Measurements from ENCODE around the gene BMPR1B. TPM values are rescaled to one million over a fixed set of nuclear protein-coding genes. Genes with fewer than 3 reads are reported as not detected.

BMPR1B gene
- total and polyA plus RNA-seq, 4 donors: 0.27 to 0.70 (median 0.48) TPM

- 76% methylated on average over 2 of the region's 2 CpGs for WGBS
Observed at GRCh38 chr4:94944726-94945125, 187.0 kb downstream of the BMPR1B start.

DNA sequence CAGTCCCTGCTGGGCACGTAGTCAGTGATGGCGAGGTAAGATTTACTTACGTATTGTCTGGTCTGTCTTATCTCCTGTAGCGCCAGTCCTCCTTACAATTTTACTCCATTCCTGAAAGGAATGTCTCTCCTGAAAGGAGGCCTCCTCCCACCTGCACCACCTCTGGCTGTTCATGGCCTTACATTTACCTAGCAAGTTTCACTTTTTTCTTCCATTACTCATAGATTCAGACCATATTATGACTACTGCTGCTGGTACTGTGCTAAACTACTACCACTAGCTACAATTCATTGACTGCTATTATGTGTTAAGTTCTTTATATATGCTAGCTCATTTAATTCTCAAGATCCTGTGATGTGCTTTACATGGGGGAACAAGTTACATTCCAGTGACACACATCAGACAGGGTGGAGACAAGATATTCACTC is 189.9 kb downstream of the BMPR1B start:
- 68% methylated on average over 4 of the region's 4 CpGs for WGBS
- Histone ChIP-seq H3K4me3 (ENCODE audit: low read depth in 1 of 3, low read length in 3 of 3) (no peak overlapping the region), H3K27ac (ENCODE audit: low read depth in 1 of 2, low read length in 2 of 2) (no peak overlapping the region), H3K4me1 (ENCODE audit: control insufficient read depth in 4 of 4, insufficient read depth in 4 of 4, low read length in 3 of 4) (no peaks in the 10 kb centered on the region), H3K27me3 (ENCODE audit: control insufficient read depth in 4 of 4, insufficient read depth in 4 of 4, low read length in 3 of 4) (no peaks in the 10 kb centered on the region), H3K9me3 (ENCODE audit: control insufficient read depth in 4 of 4, low read length in 3 of 4) (no peaks in the 10 kb centered on the region), H3K9ac (ENCODE audit: low read depth in 1 of 2, low read length in 2 of 2) (no peak overlapping the region), H3K36me3 (ENCODE audit: control insufficient read depth in 4 of 4, insufficient read depth in 3 of 4, low read depth in 1 of 4, low read length in 3 of 4) (no peaks in the 10 kb centered on the region)
- DNase-seq (ENCODE audit: low spot score): no peak
- TF ChIP-seq FOXA1 (IDR thresholded peaks at IDR 0.05) (no peak), CTCF (IDR thresholded peaks at IDR 0.05; ENCODE audit: low read depth, low read length, missing input control) (no peak), RAD21 (IDR thresholded peaks at IDR 0.05) (no peak), REST (IDR thresholded peaks at IDR 0.05) (no peak), HNF4G (IDR thresholded peaks at IDR 0.05) (no peak), HNF4A (conservative IDR thresholded peaks at IDR 0.05) (no peak), SP1 (IDR thresholded peaks at IDR 0.05) (no peak), EGR1 (IDR thresholded peaks at IDR 0.05; ENCODE audit: low read depth in 2 of 2) (no peak), GABPA (IDR thresholded peaks at IDR 0.05 in 1 of 2, conservative IDR thresholded peaks at IDR 0.05 in 1 of 2) (no peak), ZBTB33 (IDR thresholded peaks at IDR 0.05) (no peak), RXRA (IDR thresholded peaks at IDR 0.05) (no peak), JUND (IDR thresholded peaks at IDR 0.05) (no peak), TAF1 (conservative IDR thresholded peaks at IDR 0.05) (no peak), NR2F2 (IDR thresholded peaks at IDR 0.05) (no peak)
- TF ChIP-seq, protein P1, sequence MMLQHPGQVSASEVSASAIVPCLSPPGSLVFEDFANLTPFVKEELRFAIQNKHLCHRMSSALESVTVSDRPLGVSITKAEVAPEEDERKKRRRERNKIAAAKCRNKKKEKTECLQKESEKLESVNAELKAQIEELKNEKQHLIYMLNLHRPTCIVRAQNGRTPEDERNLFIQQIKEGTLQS (IDR thresholded peaks at IDR 0.05): no peak
- TF ChIP-seq, protein P2, sequence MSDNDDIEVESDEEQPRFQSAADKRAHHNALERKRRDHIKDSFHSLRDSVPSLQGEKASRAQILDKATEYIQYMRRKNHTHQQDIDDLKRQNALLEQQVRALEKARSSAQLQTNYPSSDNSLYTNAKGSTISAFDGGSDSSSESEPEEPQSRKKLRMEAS (IDR thresholded peaks at IDR 0.05): no peak

More at GRCh38 chr4:94944726-94945125, 187.0 kb downstream of the BMPR1B start:
- no peak overlapping the region for H3K27ac ChIP-seq (ENCODE audit: low read depth in 1 of 2, low read length in 2 of 2)
- no peaks in the 10 kb centered on the region for H3K4me1 ChIP-seq (ENCODE audit: control insufficient read depth in 4 of 4, insufficient read depth in 4 of 4, low read length in 3 of 4)
- H3K4me3 ChIP-seq (ENCODE audit: low read depth in 1 of 3, low read length in 3 of 3): no peak overlapping the region
- no peaks in the 10 kb centered on the region for H3K36me3 ChIP-seq (ENCODE audit: control insufficient read depth in 4 of 4, insufficient read depth in 3 of 4, low read depth in 1 of 4, low read length in 3 of 4)
- TF ChIP-seq NR2F2 (IDR thresholded peaks at IDR 0.05) (no peak), TAF1 (conservative IDR thresholded peaks at IDR 0.05) (no peak), RAD21 (IDR thresholded peaks at IDR 0.05) (no peak), CTCF (IDR thresholded peaks at IDR 0.05; ENCODE audit: low read depth, low read length, missing input control) (no peak), JUND (IDR thresholded peaks at IDR 0.05) (no peak), GABPA (IDR thresholded peaks at IDR 0.05 in 1 of 2, conservative IDR thresholded peaks at IDR 0.05 in 1 of 2) (no peak), EGR1 (IDR thresholded peaks at IDR 0.05; ENCODE audit: low read depth in 2 of 2) (no peak), HNF4G (IDR thresholded peaks at IDR 0.05) (no peak), RXRA (IDR thresholded peaks at IDR 0.05) (no peak)
- TF ChIP-seq, protein P2 (IDR thresholded peaks at IDR 0.05): no peak
- TF ChIP-seq, protein P1 (IDR thresholded peaks at IDR 0.05): no peak
- no peaks in the 10 kb centered on the region for H3K9me3 ChIP-seq (ENCODE audit: control insufficient read depth in 4 of 4, low read length in 3 of 4)
- DNase-seq (ENCODE audit: low spot score): no peak
- no peak overlapping the region for H3K9ac ChIP-seq (ENCODE audit: low read depth in 1 of 2, low read length in 2 of 2)
- no peaks in the 10 kb centered on the region for H3K27me3 ChIP-seq (ENCODE audit: control insufficient read depth in 4 of 4, insufficient read depth in 4 of 4, low read length in 3 of 4)

Measured in liver (tissue), 9 donors.